Sigmoid colon (tissue), 7 donors: Measurements from ENCODE around the gene PSAP. TPM values are rescaled to one million over a fixed set of nuclear protein-coding genes. Genes with fewer than 3 reads are reported as not detected.

Source experiments
- DNase-seq: peaks from one replicate; pipeline ENCODE4 v3.0.0-alpha.2; 2019
- H3K27ac ChIP-seq, 4 donors: fragments of 200-600 bp; sonication (generic); one replicate each; pipeline ENCODE4 v1.5.1; 2016 to 2019; ENCODE audit warnings: mild to moderate bottlenecking in 1 of 4
- H3K27me3 ChIP-seq, 3 donors: fragments of 200-600 bp; sonication (generic); one replicate each; pipeline ENCODE4 v1.5.1; 2019; ENCODE audit warnings: mild to moderate bottlenecking in 1 of 3
- H3K36me3 ChIP-seq, 4 donors: fragments of 200-600 bp; sonication (generic); one replicate each; pipeline ENCODE4 v1.5.1; 2016 to 2019
- H3K4me1 ChIP-seq, 4 donors: fragments of 200-600 bp; sonication (generic); one replicate each; pipeline ENCODE4 v1.5.1; 2017 to 2019
- H3K4me3 ChIP-seq, 4 donors: fragments of 200-600 bp; sonication (generic); one replicate each; pipeline ENCODE4 v1.5.1; 2017 to 2019; ENCODE audit warnings: mild to moderate bottlenecking in 2 of 4, moderate library complexity in 1 of 4
- H3K9me3 ChIP-seq, 4 donors: fragments of 200-600 bp in 3 of 4; sonication (generic) in 3 of 4; one replicate each; pipeline versions ENCODE4 v1.5.1 to v1.6.1; 2013 to 2019
- CTCF ChIP-seq, 4 experiments: fragments of 450-650 bp in 3 of 4; fragments of 200-600 bp in 1 of 4; IDR thresholded peaks; one replicate each; pipeline ENCODE4 v1.5.1; 2016 to 2019; ENCODE audit warnings: antibody characterized with exemption in 4 of 4, mild to moderate bottlenecking in 3 of 4, moderate library complexity in 2 of 4
- EP300 ChIP-seq, 4 donors: sonication (generic); formaldehyde crosslinking; IDR thresholded peaks; one replicate each; pipeline ENCODE4 v1.6.1; 2017; ENCODE audit warnings: antibody characterized with exemption in 4 of 4
- POLR2A ChIP-seq, 2 donors: fragments of 450-650 bp; IDR thresholded peaks; one replicate each; pipeline ENCODE4 v1.6.1; 2016; ENCODE audit warnings: antibody characterized with exemption in 2 of 2, mild to moderate bottlenecking in 2 of 2, moderate library complexity in 2 of 2
- POLR2AphosphoS5 ChIP-seq, 4 donors: sonication (generic); formaldehyde crosslinking; IDR thresholded peaks; one replicate each; pipeline ENCODE4 v1.6.1; 2017; ENCODE audit warnings: antibody characterized with exemption in 4 of 4
- WGBS, 2 donors: extraction: QIAGEN DNeasy Blood & Tissue Kit; methylation state at CpG; one replicate each; pipeline ENCODE4 v1.1.7; 2013; 5-methylcytosine and 5-hydroxymethylcytosine counted together
- intact Hi-C: fragments of 100-400 bp; cut with DNase I; formaldehyde crosslinking; loops from one replicate; pipeline ENCODE4 v1.15.1; 2023
- polyA plus RNA-seq, 3 donors: library from polyadenylated mRNA; stranded (reverse); fragments of 200-250 nt; gene quantifications; one replicate each; pipeline ENCODE4 v1.2.3, GENCODE V29; 2013
- total RNA-seq, 4 donors: library from RNA; depleted of rRNA; stranded (reverse); fragments of >200 nt; gene quantifications; one replicate each; pipeline ENCODE4 v1.1.0, GENCODE V29; 2016
- donor health status: healthy with polysubstance abuse.
- donor health status: Bipolar disorder and iron deficiency.
- donor health status: healthy.

The PSAP gene
- total and polyA plus RNA-seq, 7 donors, result 200 to 960 (median 636) TPM

DNA sequence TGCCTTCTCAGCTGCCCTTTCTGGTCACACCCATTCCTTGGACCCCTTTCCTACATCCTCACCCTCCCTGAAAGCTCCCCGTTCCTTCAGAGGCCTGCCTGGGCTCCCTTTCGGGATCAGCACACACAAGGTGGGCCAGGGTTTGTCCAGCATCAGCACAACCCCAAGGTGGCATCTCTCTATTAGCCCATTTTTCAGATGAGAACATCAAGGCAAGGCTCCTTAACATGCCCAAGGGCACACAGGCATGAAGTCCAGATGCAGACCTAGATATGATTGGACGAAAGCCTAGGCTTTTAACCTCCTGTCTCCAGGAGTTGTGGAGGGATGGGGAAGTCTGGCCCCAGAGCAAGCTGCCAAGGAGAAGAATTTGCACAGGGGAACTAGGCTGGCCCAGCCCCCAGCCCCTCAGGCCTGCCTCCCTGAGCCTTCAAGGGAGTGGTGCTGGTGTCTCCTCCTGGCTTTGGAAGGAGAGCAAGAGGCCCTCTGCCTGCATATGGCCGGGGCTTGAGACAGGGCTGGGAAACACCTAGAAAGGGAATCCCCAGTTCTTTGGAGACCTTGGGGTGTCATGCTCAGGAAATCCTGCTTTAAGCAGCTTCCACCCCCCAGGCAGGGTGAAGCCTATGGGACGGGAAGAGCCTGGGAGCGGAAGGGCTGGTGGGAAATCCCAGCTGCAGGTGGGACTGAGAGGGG is 68.7 kb downstream of the PSAP start:
- DNase-seq, result no peak
- Histone ChIP-seq H3K27me3 (no peaks in the 10 kb centered on the region), H3K9me3 (no peaks in the 10 kb centered on the region), H3K27ac (no peak overlapping the region), H3K4me3 (no peak overlapping the region), H3K36me3 (no peaks in the 10 kb centered on the region), H3K4me1 (peaks cover 0 to 6% (median 0%) of the 10 kb centered on the region in 4 donors)
- WGBS, 2 donors, result 83 to 84% methylated on average over 6 of the region's 6 CpGs
- intact Hi-C loops, result no loop called here
- TF ChIP-seq POLR2A (IDR thresholded peaks at IDR 0.05) (no peak), EP300 (IDR thresholded peaks at IDR 0.05) (no peak), CTCF (IDR thresholded peaks at IDR 0.05) (no peak), POLR2AphosphoS5 (IDR thresholded peaks at IDR 0.05) (no peak)

DNA sequence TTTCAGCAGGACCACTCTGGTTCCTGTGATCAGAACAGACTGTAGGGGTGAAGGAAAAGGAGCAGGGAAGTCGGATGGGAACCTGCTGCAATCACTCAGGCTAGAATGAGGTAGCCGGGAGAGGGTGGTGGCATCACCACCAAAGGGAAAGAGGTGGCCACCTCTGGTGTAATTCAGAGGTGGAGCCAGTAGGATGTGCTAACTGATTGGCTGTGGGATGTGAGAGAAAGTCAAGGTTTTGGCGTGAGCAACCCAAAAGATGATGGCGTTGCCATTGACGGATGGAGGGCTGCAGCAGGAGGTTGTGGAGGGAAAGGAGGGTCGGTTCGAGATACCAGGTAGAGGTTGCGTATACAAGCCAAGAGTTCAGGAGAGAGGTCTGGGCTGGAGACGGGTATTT is 70.3 kb downstream of the PSAP start:
- Histone ChIP-seq H3K27me3 (no peaks in the 10 kb centered on the region), H3K4me3 (no peak overlapping the region), H3K4me1 (peaks cover 0 to 6% (median 0%) of the 10 kb centered on the region in 4 donors), H3K9me3 (no peaks in the 10 kb centered on the region), H3K36me3 (no peaks in the 10 kb centered on the region), H3K27ac (no peak overlapping the region)
- DNase-seq, result no peak
- 91 to 92% methylated on average over 9 of the region's 9 CpGs for WGBS, 2 donors
- TF ChIP-seq CTCF (IDR thresholded peaks at IDR 0.05) (no peak), EP300 (IDR thresholded peaks at IDR 0.05) (no peak), POLR2AphosphoS5 (IDR thresholded peaks at IDR 0.05) (no peak), POLR2A (IDR thresholded peaks at IDR 0.05) (no peak)
- intact Hi-C loops, result no loop called here

- H3K4me1 ChIP-seq, result peaks cover 0 to 6% (median 0%) of the 10 kb centered on the region in 4 donors
- 78 to 91% methylated on average over 7 of the region's 7 CpGs for WGBS, 2 donors
- no peak for DNase-seq
- H3K27me3 ChIP-seq, result no peaks in the 10 kb centered on the region
- no peak overlapping the region for H3K4me3 ChIP-seq
- intact Hi-C loops, result no loop called here
- H3K27ac ChIP-seq, result no peak overlapping the region
- H3K9me3 ChIP-seq, result no peaks in the 10 kb centered on the region
- TF ChIP-seq CTCF (IDR thresholded peaks at IDR 0.05) (no peak), POLR2A (IDR thresholded peaks at IDR 0.05) (no peak), POLR2AphosphoS5 (IDR thresholded peaks at IDR 0.05) (no peak), EP300 (IDR thresholded peaks at IDR 0.05) (no peak)
- no peaks in the 10 kb centered on the region for H3K36me3 ChIP-seq
Observed at GRCh38 chr10:71780156-71780555, 70.9 kb downstream of the PSAP start.

DNA sequence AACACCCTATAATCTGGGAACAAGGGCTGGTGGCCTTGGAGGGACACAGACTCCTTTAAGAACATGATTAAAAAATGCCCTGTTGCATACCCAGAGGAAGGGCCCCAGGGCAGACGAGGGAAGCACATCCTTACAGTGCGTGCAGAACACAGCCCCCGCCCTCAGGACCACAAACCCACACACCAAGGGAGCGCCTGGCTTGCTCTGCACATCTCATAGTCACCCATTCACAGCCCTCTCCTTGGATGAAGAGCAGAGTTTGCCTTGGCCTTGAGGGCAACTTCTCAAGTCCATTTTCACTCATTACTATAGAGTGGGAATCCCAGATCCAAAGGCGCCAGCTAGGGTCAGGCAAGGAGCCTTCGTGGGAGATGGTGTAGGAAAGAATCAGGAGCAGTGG is 71.4 kb downstream of the PSAP start:
- H3K4me3 ChIP-seq, result no peak overlapping the region
- no peak overlapping the region for H3K27ac ChIP-seq
- DNase-seq, result no peak
- TF ChIP-seq POLR2AphosphoS5 (IDR thresholded peaks at IDR 0.05) (no peak), EP300 (IDR thresholded peaks at IDR 0.05) (no peak), POLR2A (IDR thresholded peaks at IDR 0.05) (no peak), CTCF (IDR thresholded peaks at IDR 0.05) (no peak)
- 77 to 94% methylated on average over 6 of the region's 6 CpGs for WGBS, 2 donors
- H3K9me3 ChIP-seq, result no peaks in the 10 kb centered on the region
- H3K36me3 ChIP-seq, result no peaks in the 10 kb centered on the region
- intact Hi-C loops, result loop anchor here (10.0 kb wide), 1 partner anchor 185 kb away; no protein-coding TSS in a partner anchor
- H3K4me1 ChIP-seq, result peaks cover 0 to 11% (median 0%) of the 10 kb centered on the region in 4 donors
- no peaks in the 10 kb centered on the region for H3K27me3 ChIP-seq
